NCI-H345 treated with DMSO at 0.1 percent for 48 hours (cell line): ENCODE data around the gene ZCCHC14.
"Not testable (repeated sequence)": the region's sequence is repeated elsewhere in the genome, so short reads cannot be mapped to it uniquely, and the experiment has no call there.

Experiments
- DNase-seq: peaks from one replicate; lab custom pipeline; 2025; ENCODE audit not compliant: unreplicated experiment; lab: John Stamatoyannopoulos, UW

ZCCHC14 gene

DNA sequence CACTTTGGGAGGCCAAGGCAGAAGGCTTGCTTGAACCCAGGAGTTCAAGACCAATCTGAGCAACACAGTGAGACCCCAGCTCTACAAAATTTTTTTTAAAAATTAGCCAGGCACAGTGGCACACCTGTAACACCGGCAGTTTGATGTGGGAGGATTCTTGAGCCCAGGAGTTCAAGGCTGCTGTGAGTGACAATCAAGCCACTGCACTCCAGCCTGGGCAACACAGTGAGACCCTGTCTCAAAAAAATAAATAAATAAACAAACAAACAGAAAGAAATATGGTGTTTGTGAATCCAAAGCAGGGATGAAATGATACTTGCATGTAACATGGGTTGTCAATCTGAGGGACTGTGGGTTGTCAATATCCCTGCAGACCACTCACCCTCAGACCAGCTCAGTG lies 125.9 kb downstream of the ZCCHC14 start:
- no peak for DNase-seq

- no peak for DNase-seq
These were observed 126.5 kb downstream of the ZCCHC14 start for GRCh38 chr16:87366288-87366687.

DNA sequence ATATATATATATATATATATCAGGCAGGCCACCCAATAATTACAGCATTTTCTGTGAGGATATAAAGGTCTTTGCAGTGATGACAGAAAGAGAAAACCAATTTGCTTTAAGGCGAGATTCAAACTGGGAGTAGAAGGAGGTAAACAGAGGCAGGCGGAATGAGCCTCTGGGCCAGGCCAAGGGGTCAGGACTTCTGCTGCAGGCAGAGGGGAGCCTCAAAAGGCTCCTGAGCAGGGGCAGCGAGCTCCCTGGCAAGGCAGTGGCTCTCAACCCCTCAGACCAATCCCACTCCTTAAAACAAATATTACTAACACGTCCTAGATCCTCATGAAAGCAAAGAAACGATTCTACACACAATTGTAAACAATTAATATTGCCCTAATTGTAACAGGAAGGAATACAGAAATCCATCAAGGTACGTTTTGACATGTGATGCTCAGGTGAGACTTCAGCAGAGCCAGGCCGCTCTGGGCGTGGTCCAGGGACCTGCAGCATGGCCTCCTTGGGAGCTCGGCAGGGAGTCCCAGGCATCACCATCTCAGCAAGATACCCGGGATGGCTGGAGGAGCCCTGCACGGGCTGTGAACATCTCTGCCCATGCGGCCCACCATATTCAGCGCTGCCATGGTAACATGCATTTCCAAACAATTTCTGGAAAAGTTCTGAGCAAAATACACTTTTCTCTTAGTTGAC lies 127.7 kb downstream of the ZCCHC14 start:
- no peak for DNase-seq

GRCh38 chr16:87363771-87364455 lies 128.9 kb downstream of the ZCCHC14 start:
- DNase-seq: no peak

GRCh38 chr16:87362828-87363559 lies 129.8 kb downstream of the ZCCHC14 start:
- DNase-seq: not testable (repeated sequence)

DNA sequence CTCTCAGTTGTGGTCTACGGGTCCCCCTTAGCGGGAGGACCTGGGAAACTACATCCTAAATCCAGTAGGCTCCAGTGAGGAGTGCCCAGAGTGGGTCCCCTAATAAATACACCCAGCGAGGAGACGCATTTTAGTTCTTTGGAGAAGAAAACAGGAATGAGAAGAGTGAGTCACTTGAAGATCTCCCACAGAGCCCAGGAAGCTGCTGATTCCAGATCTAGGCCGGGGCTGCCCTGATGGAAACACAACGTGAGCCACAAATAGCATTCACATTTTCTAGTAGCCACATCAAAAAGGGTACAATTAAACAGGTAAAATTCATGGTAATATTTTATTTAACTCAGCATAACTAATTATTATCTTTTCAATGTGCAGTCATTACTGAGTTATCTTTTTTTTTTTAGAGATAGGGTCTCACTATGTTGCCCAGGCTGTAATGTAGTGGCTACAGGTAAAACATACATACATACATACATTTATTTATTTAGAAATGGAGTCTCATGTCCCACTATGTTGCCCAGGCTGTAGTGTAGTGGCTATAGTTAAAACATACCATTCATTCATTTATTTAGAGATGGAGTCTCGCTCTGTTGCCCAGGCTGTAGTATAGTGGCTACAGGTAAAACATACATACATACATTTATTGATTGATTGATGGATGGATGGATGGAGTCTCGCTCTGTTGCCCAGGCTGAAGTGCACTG lies 130.8 kb downstream of the ZCCHC14 start:
- DNase-seq: no peak

- no peak for DNase-seq
These were observed 131.8 kb downstream of the ZCCHC14 start for GRCh38 chr16:87360862-87361610.

GRCh38 chr16:87359121-87359520 lies 133.7 kb downstream of the ZCCHC14 start:
- DNase-seq: no peak

- no peak for DNase-seq
These were observed 134.1 kb downstream of the ZCCHC14 start for GRCh38 chr16:87358696-87359095.

DNA sequence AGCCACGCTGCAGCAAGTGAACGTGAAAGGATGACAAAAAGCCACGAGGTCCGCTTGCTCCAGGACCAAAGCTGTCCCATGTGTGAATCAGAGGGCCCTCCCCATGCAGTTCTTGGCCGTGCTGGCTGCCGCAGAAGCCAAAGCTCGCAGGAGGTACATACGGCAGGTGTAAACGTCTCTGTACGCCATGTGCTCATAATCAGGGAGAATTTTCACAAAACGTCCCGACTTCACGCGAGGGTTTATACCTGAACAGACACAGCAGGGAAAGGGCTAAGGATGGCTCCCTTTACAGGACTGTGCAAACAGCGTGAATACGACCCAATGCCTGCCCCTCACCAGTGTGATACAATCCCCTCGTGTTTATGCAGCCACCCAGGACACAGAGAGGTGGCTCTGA lies 134.6 kb downstream of the ZCCHC14 start:
- no peak for DNase-seq

- no peak for DNase-seq
These were observed 136.4 kb downstream of the ZCCHC14 start for GRCh38 chr16:87356491-87356853.
